ENCODE data around the gene CBY3. TPM values are rescaled to one million over a fixed set of nuclear protein-coding genes. Genes with fewer than 3 reads are reported as not detected.

The CBY3 gene
- total RNA-seq, 8 experiments from 2014 or later = 0.61 to 3.3 (median 1.8) TPM

Other genes starting within 250 kb of the CBY3 start
- gene RUFY1, start 130.5 kb downstream of the CBY3 start, total RNA-seq = 10 to 100 TPM; 19.2 to 59.7 (median 30.5) TPM
- 1,000 to 10,000 TPM in 2 of 8 experiments, 100 to 1,000 TPM in 6; 410 to 1,105 (median 500) TPM for gene HNRNPH1, start 57.4 kb downstream of the CBY3 start, total RNA-seq
- 100 to 1,000 TPM; 343 to 799 (median 537) TPM for gene CANX, start 17.9 kb upstream of the CBY3 start, total RNA-seq
- gene MAML1, start 51.8 kb upstream of the CBY3 start, total RNA-seq = 10 to 100 TPM in 5 of 8 experiments, 1 to 10 TPM in 3; 7.7 to 37.5 (median 13.2) TPM
- 1 to 10 TPM in 3 of 8 experiments, under 1 TPM in 2, not detected in 3; 0.46 to 1.6 (median 1.2) TPM for gene LTC4S, start 113.0 kb upstream of the CBY3 start, total RNA-seq
- 100 to 1,000 TPM in 2 of 8 experiments, 10 to 100 TPM in 6; 37.5 to 115 (median 64.5) TPM for gene MGAT4B, start 125.8 kb upstream of the CBY3 start, total RNA-seq
- gene SQSTM1, start 139.9 kb upstream of the CBY3 start, total RNA-seq = 100 to 1,000 TPM in 4 of 8 experiments, 10 to 100 TPM in 4; 55.5 to 679 (median 128) TPM
- 10 to 100 TPM; 18.8 to 48.6 (median 28.3) TPM for gene MRNIP, start 177.8 kb upstream of the CBY3 start, total RNA-seq
- 100 to 1,000 TPM in 1 of 8 experiments, 10 to 100 TPM in 7; 29.6 to 103 (median 49.0) TPM for gene TBC1D9B, start 226.9 kb upstream of the CBY3 start, total RNA-seq